NOMO-1 treated with DMSO at 0.1 percent for 48 hours (cell line): ENCODE results near the gene MAGEA12.
"Not testable (repeated sequence)": the region's sequence is repeated elsewhere in the genome, so short reads cannot be mapped to it uniquely, and the experiment has no call there.

ENCODE experiments used
- DNase-seq: peaks from one replicate; lab custom pipeline; 2025; ENCODE audit not compliant: unreplicated experiment; lab: John Stamatoyannopoulos, UW

The MAGEA12 gene

DNA sequence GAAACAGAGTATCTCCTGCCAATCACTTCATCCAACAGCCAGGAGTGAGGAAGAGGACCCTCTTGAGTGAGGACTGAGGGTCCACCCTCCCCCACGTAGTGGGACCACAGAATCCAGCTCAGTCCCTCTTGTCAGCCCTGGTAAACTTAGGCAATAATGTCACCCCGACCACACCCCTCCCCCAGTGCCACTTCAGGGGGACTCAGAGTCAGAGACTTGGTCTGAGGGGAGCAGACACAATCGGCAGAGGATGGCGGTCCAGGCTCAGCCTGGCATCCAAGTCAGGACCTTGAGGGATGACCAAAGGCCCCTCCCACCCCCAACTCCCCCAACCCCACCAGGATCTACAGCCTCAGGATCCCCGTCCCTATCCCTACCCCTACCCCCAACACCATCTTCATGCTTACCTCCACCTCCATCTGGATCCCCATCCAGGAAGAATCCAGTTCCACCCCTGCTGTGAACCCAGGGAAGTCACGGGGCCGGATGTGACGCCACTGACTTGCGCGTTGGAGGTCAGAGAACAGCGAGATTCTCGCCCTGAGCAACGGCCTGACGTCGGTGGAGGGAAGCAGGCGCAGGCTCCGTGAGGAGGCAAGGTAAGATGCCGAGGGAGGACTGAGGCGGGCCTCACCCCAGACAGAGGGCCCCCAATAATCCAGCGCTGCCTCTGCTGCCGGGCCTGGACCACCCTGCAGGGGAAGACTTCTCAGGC is at the start of gene MAGEA12, which contains the start of gene CSAG1:
Gene MAGEA12 (plus strand): TSS at position 497 of the 715 bp plus-strand sequence. CDS start 2,405 bp downstream, outside the sequence.
Gene CSAG1 (minus strand): TSS at position 461 of the 715 bp plus-strand sequence. CDS start 1,261 bp downstream, outside the sequence.
- DNase-seq = no peak

GRCh38 chrX:152697952-152698931 is 35.3 kb upstream of the MAGEA12 start, which contains the start of gene MAGEA3:
TSS of gene MAGEA3 (plus strand) at chrX:152698794. CDS start at chrX:152700833, 2,039 bp downstream.
- not testable (repeated sequence) for DNase-seq

DNA sequence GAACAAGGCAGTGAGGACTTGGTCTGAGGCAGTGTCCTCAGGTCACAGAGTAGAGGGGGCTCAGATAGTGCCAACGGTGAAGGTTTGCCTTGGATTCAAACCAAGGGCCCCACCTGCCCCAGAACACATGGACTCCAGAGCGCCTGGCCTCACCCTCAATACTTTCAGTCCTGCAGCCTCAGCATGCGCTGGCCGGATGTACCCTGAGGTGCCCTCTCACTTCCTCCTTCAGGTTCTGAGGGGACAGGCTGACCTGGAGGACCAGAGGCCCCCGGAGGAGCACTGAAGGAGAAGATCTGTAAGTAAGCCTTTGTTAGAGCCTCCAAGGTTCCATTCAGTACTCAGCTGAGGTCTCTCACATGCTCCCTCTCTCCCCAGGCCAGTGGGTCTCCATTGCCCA is 33.2 kb upstream of the MAGEA12 start:
- DNase-seq = not testable (repeated sequence)

DNA sequence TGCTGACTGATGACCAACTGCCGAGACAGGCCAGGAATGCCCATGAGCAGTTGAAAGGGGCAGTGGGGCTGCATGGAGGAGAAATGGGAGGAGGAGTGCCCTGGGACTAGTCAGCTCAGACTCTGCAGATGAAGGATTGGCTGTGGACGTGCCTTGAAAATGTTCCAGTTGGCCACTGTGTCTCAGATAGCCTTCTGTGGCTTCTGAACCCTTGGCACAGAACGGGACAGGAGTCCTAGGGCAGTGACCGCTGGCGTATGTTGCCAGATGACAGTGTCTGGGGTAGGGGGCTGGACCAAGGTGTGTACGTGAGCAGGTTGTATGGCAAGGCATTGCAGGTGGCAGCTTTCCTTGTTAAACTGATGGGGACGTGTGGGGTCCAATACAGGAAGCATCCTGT is 27.1 kb upstream of the MAGEA12 start:
- not testable (repeated sequence) for DNase-seq

DNA sequence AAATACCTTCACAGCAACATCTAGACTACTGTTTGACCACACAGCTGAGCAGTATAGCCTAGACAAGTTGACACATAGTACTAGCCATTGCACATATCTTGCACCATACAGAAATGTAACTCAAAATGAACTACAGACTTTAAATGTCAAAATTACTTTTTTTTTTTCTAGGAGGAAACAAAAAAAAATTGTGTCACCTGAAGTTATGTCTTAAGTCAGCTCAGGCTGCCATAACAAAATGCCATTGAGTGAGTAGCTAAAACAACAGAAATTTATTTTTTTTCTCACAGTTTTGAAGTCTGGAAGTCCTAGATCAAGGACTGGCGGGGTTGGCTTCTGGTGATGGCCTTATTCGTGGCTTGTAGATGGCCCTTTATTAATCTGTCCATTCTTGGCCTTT is 24.4 kb upstream of the MAGEA12 start, which contains the start of gene CSAG2:
Gene CSAG2 (minus strand): TSS at position 101 of the 400 bp plus-strand sequence. CDS start 161 bp downstream, outside the sequence.
- DNase-seq = not testable (repeated sequence)

DNA sequence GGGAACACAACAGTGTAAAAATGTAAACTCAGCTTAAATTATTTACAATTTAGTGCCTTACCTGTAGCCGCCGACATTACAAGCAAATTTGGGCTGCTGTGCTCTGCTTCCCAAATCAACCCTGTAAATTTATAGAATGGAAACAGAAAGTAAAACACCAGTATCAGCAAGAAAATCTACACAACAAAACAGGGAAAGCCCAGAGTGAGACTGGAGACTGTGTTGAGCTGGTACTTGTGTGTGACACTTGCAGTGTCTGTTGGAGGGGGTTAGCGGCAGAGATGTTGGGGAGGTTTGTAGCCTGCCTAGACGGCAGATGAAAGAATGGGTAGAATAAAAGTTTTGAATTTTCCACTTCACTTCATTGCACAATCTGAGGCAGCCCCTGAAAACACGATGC is 20.4 kb upstream of the MAGEA12 start:
- not testable (repeated sequence) for DNase-seq

GRCh38 chrX:152713815-152714787 is 19.5 kb upstream of the MAGEA12 start, which contains the start of gene MAGEA2B:
TSS of gene MAGEA2B (plus strand) at chrX:152714628. CDS start at chrX:152717107, 2,479 bp downstream.
- DNase-seq = not testable (repeated sequence)

GRCh38 chrX:152725409-152725808 is 8.1 kb upstream of the MAGEA12 start:
- DNase-seq = no peak

- not testable (repeated sequence) for DNase-seq
Measured at GRCh38 chrX:152734143-152734858, 744 bp downstream of the MAGEA12 start.

DNA sequence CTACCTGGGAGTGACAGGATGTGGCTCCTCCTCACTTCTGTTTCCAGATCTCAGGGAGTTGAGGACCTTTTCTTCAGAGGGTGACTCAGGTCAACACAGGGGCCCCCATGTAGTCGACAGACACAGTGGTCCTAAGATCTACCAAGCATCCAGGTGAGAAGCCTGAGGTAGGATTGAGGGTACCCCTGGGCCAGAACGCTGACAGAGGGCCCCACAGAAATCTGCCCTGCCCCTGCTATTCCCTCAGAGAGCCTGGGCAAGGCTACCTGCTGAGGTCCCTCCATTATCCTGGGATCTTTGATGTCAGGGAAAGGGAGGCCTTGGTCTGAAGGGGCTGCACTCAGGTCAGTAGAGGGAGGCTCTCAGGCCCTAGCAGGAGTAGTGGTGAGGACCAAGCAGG is 1.5 kb downstream of the MAGEA12 start:
- no peak for DNase-seq

DNA sequence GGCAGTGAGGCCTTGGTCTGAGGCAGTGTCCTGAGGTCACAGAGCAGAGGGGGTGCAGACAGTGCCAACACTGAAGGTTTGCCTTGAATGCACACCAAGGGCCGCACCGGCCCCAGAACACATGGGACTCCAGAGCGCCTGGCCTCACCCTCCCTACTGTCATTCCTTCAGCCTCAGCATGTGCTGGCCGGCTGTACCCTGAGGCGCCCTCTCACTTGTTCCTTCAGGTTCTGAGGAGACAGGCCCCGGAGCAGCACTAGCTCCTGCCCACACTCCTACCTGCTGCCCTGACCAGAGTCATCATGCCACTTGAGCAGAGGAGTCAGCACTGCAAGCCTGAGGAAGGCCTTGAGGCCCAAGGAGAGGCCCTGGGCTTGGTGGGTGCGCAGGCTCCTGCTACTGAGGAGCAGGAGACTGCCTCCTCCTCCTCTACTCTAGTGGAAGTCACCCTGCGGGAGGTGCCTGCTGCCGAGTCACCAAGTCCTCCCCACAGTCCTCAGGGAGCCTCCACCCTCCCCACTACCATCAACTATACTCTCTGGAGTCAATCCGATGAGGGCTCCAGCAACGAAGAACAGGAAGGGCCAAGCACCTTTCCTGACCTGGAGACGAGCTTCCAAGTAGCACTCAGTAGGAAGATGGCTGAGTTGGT is 2.4 kb downstream of the MAGEA12 start:
- DNase-seq = no peak

DNA sequence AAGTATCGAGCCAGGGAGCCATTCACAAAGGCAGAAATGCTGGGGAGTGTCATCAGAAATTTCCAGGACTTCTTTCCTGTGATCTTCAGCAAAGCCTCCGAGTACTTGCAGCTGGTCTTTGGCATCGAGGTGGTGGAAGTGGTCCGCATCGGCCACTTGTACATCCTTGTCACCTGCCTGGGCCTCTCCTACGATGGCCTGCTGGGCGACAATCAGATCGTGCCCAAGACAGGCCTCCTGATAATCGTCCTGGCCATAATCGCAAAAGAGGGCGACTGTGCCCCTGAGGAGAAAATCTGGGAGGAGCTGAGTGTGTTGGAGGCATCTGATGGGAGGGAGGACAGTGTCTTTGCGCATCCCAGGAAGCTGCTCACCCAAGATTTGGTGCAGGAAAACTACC is 3.0 kb downstream of the MAGEA12 start:
- DNase-seq = not testable (repeated sequence)

DNA sequence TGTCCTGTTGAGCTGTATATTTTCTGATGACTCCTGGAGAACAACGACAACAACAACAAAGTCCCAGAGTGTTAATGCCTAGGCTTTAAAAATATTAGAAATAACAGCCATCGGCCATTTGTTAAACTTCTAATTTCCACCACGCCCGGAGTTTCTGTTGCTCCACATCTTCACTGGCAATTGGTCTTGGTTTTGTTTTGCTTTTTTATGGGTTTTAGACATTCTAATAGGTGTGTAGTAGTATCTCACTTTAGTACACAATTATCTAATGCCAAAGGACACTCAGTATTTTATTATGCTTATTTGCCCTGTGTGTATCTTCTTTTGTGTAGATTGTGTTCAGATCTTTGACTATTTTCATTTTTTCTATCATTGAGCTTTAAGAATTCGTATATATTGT is 5.0 kb downstream of the MAGEA12 start:
- DNase-seq = no peak

GRCh38 chrX:152753686-152754650 is 20.4 kb downstream of the MAGEA12 start, which contains the start of gene MAGEA2:
TSS of gene MAGEA2 (minus strand) at chrX:152753842. CDS start at chrX:152751363, 2,479 bp downstream.
- DNase-seq = not testable (repeated sequence)

DNA sequence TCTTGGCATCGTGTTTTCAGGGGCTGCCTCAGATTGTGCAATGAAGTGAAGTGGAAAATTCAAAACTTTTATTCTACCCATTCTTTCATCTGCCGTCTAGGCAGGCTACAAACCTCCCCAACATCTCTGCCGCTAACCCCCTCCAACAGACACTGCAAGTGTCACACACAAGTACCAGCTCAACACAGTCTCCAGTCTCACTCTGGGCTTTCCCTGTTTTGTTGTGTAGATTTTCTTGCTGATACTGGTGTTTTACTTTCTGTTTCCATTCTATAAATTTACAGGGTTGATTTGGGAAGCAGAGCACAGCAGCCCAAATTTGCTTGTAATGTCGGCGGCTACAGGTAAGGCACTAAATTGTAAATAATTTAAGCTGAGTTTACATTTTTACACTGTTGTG is 21.3 kb downstream of the MAGEA12 start:
- DNase-seq = not testable (repeated sequence)

DNA sequence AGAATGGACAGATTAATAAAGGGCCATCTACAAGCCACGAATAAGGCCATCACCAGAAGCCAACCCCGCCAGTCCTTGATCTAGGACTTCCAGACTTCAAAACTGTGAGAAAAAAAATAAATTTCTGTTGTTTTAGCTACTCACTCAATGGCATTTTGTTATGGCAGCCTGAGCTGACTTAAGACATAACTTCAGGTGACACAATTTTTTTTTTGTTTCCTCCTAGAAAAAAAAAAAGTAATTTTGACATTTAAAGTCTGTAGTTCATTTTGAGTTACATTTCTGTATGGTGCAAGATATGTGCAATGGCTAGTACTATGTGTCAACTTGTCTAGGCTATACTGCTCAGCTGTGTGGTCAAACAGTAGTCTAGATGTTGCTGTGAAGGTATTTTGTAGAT is 25.4 kb downstream of the MAGEA12 start, which contains the start of gene CSAG3:
Gene CSAG3 (plus strand): TSS at position 301 of the 400 bp plus-strand sequence.
- DNase-seq = not testable (repeated sequence)

DNA sequence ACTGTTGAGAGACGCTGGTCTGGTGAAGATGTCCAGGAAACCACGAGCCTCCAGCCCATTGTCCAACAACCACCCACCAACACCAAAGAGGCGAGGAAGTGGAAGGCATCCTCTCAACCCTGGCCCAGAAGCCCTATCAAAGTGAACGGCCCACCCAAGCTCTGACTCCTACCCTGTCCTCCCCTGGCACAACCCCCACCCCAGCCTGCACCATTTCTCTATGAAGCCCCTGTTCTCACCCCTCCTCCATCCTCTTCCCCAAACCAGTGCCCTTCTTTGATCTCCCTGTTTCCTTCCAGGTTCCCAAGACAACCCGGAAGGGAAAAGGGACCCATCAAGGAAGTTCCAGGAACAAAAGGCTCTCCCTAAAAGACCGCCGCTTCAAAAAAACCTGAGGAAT is 26.0 kb downstream of the MAGEA12 start:
- not testable (repeated sequence) for DNase-seq
